Hepatocyte (in vitro differentiated cells): Measurements from ENCODE around the gene DIMT1. TPM values are rescaled to one million over a fixed set of nuclear protein-coding genes. Genes with fewer than 3 reads are reported as not detected.

Experiments
- DNase-seq: peaks from one replicate; pipeline ENCODE4 v3.0.0-alpha.2; 2016; ENCODE audit warnings: low spot score
- H2AFZ ChIP-seq: fragments of 200-600 bp; sonication (generic); 2 replicates; pipeline ENCODE4 v1.6.0; 2016; ENCODE audit warnings: antibody characterized with exemption, mild to moderate bottlenecking
- H3K27ac ChIP-seq: fragments of 200-600 bp; sonication (generic); 2 replicates; pipeline ENCODE4 v1.5.1; 2016; ENCODE audit warnings: mild to moderate bottlenecking
- H3K27me3 ChIP-seq: fragments of 200-600 bp; sonication (generic); 2 replicates; pipeline ENCODE4 v1.6.1; 2016
- H3K36me3 ChIP-seq: fragments of 200-600 bp; sonication (generic); replicated peaks from 2 replicates; pipeline ENCODE4 v1.5.1; 2016; ENCODE audit warnings: low read depth; ENCODE audit not compliant: insufficient read depth
- H3K4me1 ChIP-seq: fragments of 200-600 bp; sonication (generic); 2 replicates; pipeline ENCODE4 v1.5.1; 2016; ENCODE audit warnings: mild to moderate bottlenecking, moderate library complexity; ENCODE audit not compliant: insufficient read depth
- H3K4me2 ChIP-seq: fragments of 200-600 bp; sonication (generic); 2 replicates; pipeline ENCODE4 v1.6.0; 2016
- H3K4me3 ChIP-seq: fragments of 200-600 bp; sonication (generic); 2 replicates; pipeline ENCODE4 v1.5.1; 2016; ENCODE audit warnings: mild to moderate bottlenecking
- H3K79me2 ChIP-seq: fragments of 200-600 bp; sonication (generic); 2 replicates; pipeline ENCODE4 v1.6.0; 2017; ENCODE audit warnings: mild to moderate bottlenecking
- H3K9me2 ChIP-seq: fragments of 200-600 bp; sonication (generic); replicated peaks from 2 replicates; pipeline ENCODE4 v1.6.0; 2017; ENCODE audit warnings: mild to moderate bottlenecking; ENCODE audit not compliant: insufficient read depth
- H3K9me3 ChIP-seq: fragments of 200-600 bp; sonication (generic); 2 replicates; pipeline ENCODE4 v1.5.1; 2016; ENCODE audit warnings: low read depth, mild to moderate bottlenecking
- H4K20me1 ChIP-seq: fragments of 200-600 bp; sonication (generic); 2 replicates; pipeline ENCODE4 v1.6.0; 2016; ENCODE audit warnings: mild to moderate bottlenecking; ENCODE audit not compliant: insufficient read depth, poor library complexity, severe bottlenecking
- CTCF ChIP-seq: fragments of 200-600 bp; sonication (generic); IDR thresholded peaks from 2 replicates; pipeline ENCODE4 v1.5.1; 2016; ENCODE audit warnings: antibody characterized with exemption, mild to moderate bottlenecking; ENCODE audit not compliant: poor library complexity
- EZH2 ChIP-seq: fragments of 200-600 bp; sonication (generic); IDR thresholded peaks from 2 replicates; pipeline ENCODE4 v1.6.1; 2016; ENCODE audit warnings: antibody characterized with exemption, mild to moderate bottlenecking, borderline replicate concordance
- EZH2phosphoT487 ChIP-seq: fragments of 200-600 bp; sonication (generic); IDR thresholded peaks from one replicate; pipeline ENCODE4 v1.6.1; 2018; ENCODE audit warnings: antibody characterized with exemption, mild to moderate bottlenecking, low read depth, moderate library complexity; ENCODE audit not compliant: unreplicated experiment, severe bottlenecking
- WGBS: methylation state at CpG from one replicate; pipeline ENCODE4 v1.1.6; 2016; ENCODE audit warnings: low lambda C conversion rate; ENCODE audit errors: missing lambda C conversion rate; 5-methylcytosine and 5-hydroxymethylcytosine counted together
- polyA plus RNA-seq: library from polyadenylated mRNA; unstranded; fragments of >200 nt; fragmentation: Nextera tagmentation; extraction: Ambion mirVana; gene quantifications from 2 replicates; pipeline ENCODE4 v1.2.1, GENCODE V29; 2016
- total RNA-seq: library from RNA; depleted of rRNA; stranded (reverse); fragments of >200 nt; gene quantifications from 2 replicates; pipeline ENCODE4 v1.2.3, GENCODE V29; 2014

The DIMT1 gene
- total and polyA plus RNA-seq, 2 experiments from 2014 or later: 23.5 to 25.7 TPM

GRCh38 chr5:62432621-62433064, 28.9 kb upstream of the DIMT1 start:
- no peak for TF ChIP-seq EZH2phosphoT487
- TF ChIP-seq CTCF: no peak
- no peak for TF ChIP-seq EZH2
- Histone ChIP-seq H3K9me2 (no peaks in the 10 kb centered on the region), H3K36me3 (no peaks in the 10 kb centered on the region), H3K4me3 (no peak overlapping the region), H3K27me3 (no peaks in the 10 kb centered on the region), H4K20me1 (no peaks in the 10 kb centered on the region), H3K27ac (peak overlapping the region; percentile 11), H3K79me2 (peaks cover 80% of the 10 kb centered on the region), H3K9me3 (no peaks in the 10 kb centered on the region), H2AFZ (no peak overlapping the region), H3K4me1 (no peaks in the 10 kb centered on the region), H3K4me2 (no peak overlapping the region)
- no peak for DNase-seq
- 83% methylated on average over 5 of the region's 5 CpGs for WGBS

GRCh38 chr5:62431735-62432620, 28.3 kb upstream of the DIMT1 start:
- H3K27me3 ChIP-seq: no peaks in the 10 kb centered on the region
- 94% methylated on average over 11 of the region's 11 CpGs for WGBS
- no peak overlapping the region for H3K4me3 ChIP-seq
- peaks cover 86% of the 10 kb centered on the region for H3K79me2 ChIP-seq
- H3K4me1 ChIP-seq: no peaks in the 10 kb centered on the region
- H3K9me3 ChIP-seq: no peaks in the 10 kb centered on the region
- no peak overlapping the region for H2AFZ ChIP-seq
- no peaks in the 10 kb centered on the region for H3K9me2 ChIP-seq
- H3K36me3 ChIP-seq: no peaks in the 10 kb centered on the region
- H3K4me2 ChIP-seq: no peak overlapping the region
- no peaks in the 10 kb centered on the region for H4K20me1 ChIP-seq
- peak overlapping the region; percentile 11 for H3K27ac ChIP-seq
- DNase-seq: no peak
- TF ChIP-seq CTCF (no peak), EZH2 (no peak), EZH2phosphoT487 (no peak)

- 92% methylated on average over 1 of the region's 1 CpG for WGBS
- Histone ChIP-seq H3K4me2 (no peak overlapping the region), H3K9me3 (no peaks in the 10 kb centered on the region), H2AFZ (no peak overlapping the region), H3K36me3 (no peaks in the 10 kb centered on the region), H4K20me1 (no peaks in the 10 kb centered on the region), H3K4me3 (no peak overlapping the region), H3K79me2 (peaks cover 54% of the 10 kb centered on the region), H3K27ac (no peak overlapping the region), H3K9me2 (no peaks in the 10 kb centered on the region), H3K27me3 (no peaks in the 10 kb centered on the region), H3K4me1 (no peaks in the 10 kb centered on the region)
- TF ChIP-seq CTCF (no peak), EZH2 (no peak), EZH2phosphoT487 (no peak)
- DNase-seq: no peak
Observed at GRCh38 chr5:62424763-62425162, 21.1 kb upstream of the DIMT1 start.
